Suprapubic skin (tissue), 4 donors: ENCODE measurements around the gene TMED10. TPM values are rescaled to one million over a fixed set of nuclear protein-coding genes. Genes with fewer than 3 reads are reported as not detected.

ENCODE experiments used
- DNase-seq, 2 donors: peaks; one replicate each; pipeline ENCODE4 v3.0.0-alpha.2; 2019; ENCODE audit warnings: low spot score in 2 of 2
- H3K27ac ChIP-seq: fragments of 200-600 bp; sonication (generic); one replicate; pipeline ENCODE4 v1.5.1; 2019
- H3K27me3 ChIP-seq: fragments of 200-600 bp; sonication (generic); one replicate; pipeline ENCODE4 v1.5.1; 2019
- H3K36me3 ChIP-seq: fragments of 200-600 bp; sonication (generic); one replicate; pipeline ENCODE4 v1.5.1; 2019
- H3K4me1 ChIP-seq: fragments of 200-600 bp; sonication (generic); one replicate; pipeline ENCODE4 v1.5.1; 2019
- H3K4me3 ChIP-seq: fragments of 200-600 bp; sonication (generic); one replicate; pipeline ENCODE4 v1.5.1; 2019; ENCODE audit warnings: mild to moderate bottlenecking
- H3K9me3 ChIP-seq: fragments of 200-600 bp; sonication (generic); one replicate; pipeline ENCODE4 v1.5.1; 2019
- EP300 ChIP-seq: sonication (generic); formaldehyde crosslinking; IDR thresholded peaks from one replicate; pipeline ENCODE4 v1.6.1; 2017; ENCODE audit warnings: antibody characterized with exemption
- POLR2A ChIP-seq, 2 donors: fragments of 450-650 bp; IDR thresholded peaks; one replicate each; pipeline ENCODE4 v1.6.1; 2017; ENCODE audit warnings: antibody characterized with exemption in 2 of 2, mild to moderate bottlenecking in 2 of 2, moderate library complexity in 2 of 2
- POLR2AphosphoS5 ChIP-seq, 3 donors: sonication (generic); formaldehyde crosslinking; IDR thresholded peaks; one replicate each; pipeline ENCODE4 v1.6.1; 2017; ENCODE audit warnings: antibody characterized with exemption in 3 of 3
- WGBS: methylation state at CpG from one replicate; pipeline ENCODE4 v1.1.5; 2018; 5-methylcytosine and 5-hydroxymethylcytosine counted together
- total RNA-seq, 4 donors: library from RNA; depleted of rRNA; stranded (reverse); fragments of >200 nt; gene quantifications; one replicate each; pipeline ENCODE4 v1.1.0, GENCODE V29; 2016
- TF ChIP-seq, protein P1 (sequence below), 2 donors: fragments of 200-600 bp in 1 of 2; fragments of 450-650 bp in 1 of 2; sonication (generic) in 1 of 2; IDR thresholded peaks; one replicate each; pipeline ENCODE4 v1.5.1; 2016 to 2019; ENCODE audit warnings: antibody characterized with exemption in 2 of 2, mild to moderate bottlenecking in 1 of 2, moderate library complexity in 1 of 2

The TMED10 gene
- total RNA-seq, 4 donors from 2014 or later = 123 to 235 (median 198) TPM

DNA sequence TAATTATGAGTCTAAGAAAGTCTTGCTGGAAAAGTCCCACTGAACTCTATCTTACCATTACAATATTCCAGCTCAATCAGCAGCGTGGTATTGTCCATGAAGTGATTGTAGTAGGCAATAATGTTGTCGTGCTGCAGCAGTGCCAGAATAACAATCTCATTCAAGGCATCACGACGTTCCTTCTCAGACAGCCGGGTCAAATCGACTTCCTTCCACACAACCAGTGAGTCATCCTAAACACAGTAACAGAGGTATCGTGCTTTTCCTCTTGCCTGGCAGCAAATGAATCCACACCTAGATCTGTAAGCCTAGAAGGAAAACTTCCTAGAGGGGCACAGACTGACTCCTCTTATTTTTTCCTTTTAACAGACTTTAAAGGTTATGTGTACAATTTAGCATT is 52.4 kb downstream of the TMED10 start:
- peaks cover 19% of the 10 kb centered on the region for H3K36me3 ChIP-seq
- peaks cover 42% of the 10 kb centered on the region for H3K4me1 ChIP-seq
- DNase-seq = no peak
- H3K27me3 ChIP-seq = no peaks in the 10 kb centered on the region
- no peaks in the 10 kb centered on the region for H3K9me3 ChIP-seq
- 21% methylated on average over 7 of the region's 7 CpGs for WGBS
- H3K27ac ChIP-seq = no peak overlapping the region
- TF ChIP-seq POLR2A (IDR thresholded peaks at IDR 0.05) = no peak
- peak in 1 of 3 donors; percentile 40 for TF ChIP-seq POLR2AphosphoS5 (IDR thresholded peaks at IDR 0.05)
- TF ChIP-seq, protein P1, sequence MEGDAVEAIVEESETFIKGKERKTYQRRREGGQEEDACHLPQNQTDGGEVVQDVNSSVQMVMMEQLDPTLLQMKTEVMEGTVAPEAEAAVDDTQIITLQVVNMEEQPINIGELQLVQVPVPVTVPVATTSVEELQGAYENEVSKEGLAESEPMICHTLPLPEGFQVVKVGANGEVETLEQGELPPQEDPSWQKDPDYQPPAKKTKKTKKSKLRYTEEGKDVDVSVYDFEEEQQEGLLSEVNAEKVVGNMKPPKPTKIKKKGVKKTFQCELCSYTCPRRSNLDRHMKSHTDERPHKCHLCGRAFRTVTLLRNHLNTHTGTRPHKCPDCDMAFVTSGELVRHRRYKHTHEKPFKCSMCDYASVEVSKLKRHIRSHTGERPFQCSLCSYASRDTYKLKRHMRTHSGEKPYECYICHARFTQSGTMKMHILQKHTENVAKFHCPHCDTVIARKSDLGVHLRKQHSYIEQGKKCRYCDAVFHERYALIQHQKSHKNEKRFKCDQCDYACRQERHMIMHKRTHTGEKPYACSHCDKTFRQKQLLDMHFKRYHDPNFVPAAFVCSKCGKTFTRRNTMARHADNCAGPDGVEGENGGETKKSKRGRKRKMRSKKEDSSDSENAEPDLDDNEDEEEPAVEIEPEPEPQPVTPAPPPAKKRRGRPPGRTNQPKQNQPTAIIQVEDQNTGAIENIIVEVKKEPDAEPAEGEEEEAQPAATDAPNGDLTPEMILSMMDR (IDR thresholded peaks at IDR 0.05) = no peak
- no peak for TF ChIP-seq EP300
- no peak overlapping the region for H3K4me3 ChIP-seq

DNA sequence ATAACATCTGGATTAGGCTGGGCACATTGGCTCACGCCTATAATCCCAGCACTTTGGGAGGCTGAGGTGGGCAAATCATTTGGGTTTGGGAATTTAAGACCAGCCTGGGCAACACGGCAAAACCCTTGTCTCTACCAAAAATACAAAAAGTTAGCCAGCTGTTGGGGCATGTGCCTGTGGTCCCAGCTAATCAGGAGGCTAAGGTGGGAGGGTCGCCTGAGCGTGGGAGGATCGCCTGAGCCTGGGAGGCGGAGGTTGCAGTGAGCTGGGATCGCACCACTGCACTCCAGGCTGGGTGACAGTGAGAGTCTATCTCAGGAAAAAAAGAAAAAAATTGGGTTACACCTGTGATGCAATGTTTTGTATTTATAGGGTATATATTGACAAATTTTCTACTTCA is 54.9 kb downstream of the TMED10 start:
- WGBS = 93% methylated on average over 7 of the region's 7 CpGs
- no peak overlapping the region for H3K27ac ChIP-seq

DNA sequence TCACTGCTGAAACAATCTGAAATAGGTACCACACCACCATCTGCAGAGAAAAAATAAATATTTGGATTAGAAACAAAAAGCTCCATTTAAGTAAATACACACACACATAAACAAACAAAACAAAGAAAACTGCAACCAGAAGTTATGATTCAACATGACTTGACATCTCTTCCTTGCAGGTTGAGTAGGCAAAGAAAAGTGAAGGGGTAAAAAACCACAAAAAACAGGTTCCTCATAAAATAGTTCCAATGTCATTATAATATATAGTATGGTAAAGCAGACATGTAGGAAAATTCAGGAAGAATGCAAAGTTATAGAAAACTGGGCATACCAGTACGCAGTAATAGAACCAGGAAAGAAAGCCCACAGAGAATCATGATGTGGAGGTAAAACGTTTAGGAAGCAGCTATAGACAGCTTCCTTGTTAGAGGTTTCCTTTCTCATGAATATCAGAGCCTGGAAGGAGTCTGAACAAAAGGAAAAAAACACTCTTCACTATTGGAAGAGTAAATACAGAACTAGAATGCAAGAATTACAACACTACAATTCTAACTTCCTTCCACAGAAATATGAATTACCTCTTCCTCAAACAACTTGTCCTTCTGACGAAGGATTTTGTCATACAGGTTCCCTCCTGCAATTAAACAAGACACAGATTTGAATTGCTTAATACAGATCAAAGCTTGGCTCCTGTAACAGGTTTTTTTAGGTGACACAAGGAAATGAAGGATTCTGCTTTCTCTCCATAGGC is 55.7 kb downstream of the TMED10 start:
- no peak for TF ChIP-seq POLR2A (IDR thresholded peaks at IDR 0.05)
- TF ChIP-seq, protein P1 (IDR thresholded peaks at IDR 0.05) = no peak
- TF ChIP-seq EP300 = no peak
- DNase-seq = no peak
- Histone ChIP-seq H3K4me3 (no peak overlapping the region), H3K9me3 (no peaks in the 10 kb centered on the region), H3K27me3 (no peaks in the 10 kb centered on the region), H3K36me3 (peaks cover 49% of the 10 kb centered on the region), H3K4me1 (peaks cover 19% of the 10 kb centered on the region), H3K27ac (no peak overlapping the region)
- 64% methylated on average over 3 of the region's 3 CpGs for WGBS

More for the DNA sequence above, 54.9 kb downstream of the TMED10 start:
- H3K4me1 ChIP-seq = peaks cover 26% of the 10 kb centered on the region
- no peak overlapping the region for H3K4me3 ChIP-seq
- H3K27me3 ChIP-seq = no peaks in the 10 kb centered on the region
- no peak for DNase-seq
- H3K9me3 ChIP-seq = no peaks in the 10 kb centered on the region
- no peak for TF ChIP-seq POLR2A (IDR thresholded peaks at IDR 0.05)
- no peak for TF ChIP-seq EP300
- no peak for TF ChIP-seq POLR2AphosphoS5 (IDR thresholded peaks at IDR 0.05)
- TF ChIP-seq, protein P1 (IDR thresholded peaks at IDR 0.05) = no peak
- H3K36me3 ChIP-seq = peaks cover 41% of the 10 kb centered on the region

DNA sequence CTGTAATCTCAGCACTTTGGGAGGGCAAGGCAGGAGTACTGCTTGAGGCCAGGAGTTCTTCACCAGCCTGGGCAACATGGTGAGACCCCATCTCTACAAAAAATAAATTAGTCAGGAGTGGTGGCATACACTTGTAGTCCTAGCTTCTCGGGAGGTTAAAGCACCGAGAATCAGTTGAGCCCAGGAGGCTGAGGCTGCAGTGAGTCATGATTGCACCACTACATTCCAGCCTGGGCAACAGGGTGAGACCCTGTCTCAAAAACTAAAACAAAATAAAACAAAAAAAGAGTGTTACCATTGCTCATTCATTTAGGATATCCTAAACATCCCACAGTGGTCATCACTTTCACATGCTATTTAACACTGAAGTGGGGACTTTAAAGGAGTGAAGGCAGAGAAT is 57.4 kb downstream of the TMED10 start:
- no peak for DNase-seq
- Histone ChIP-seq H3K4me1 (peaks cover 4% of the 10 kb centered on the region), H3K27me3 (no peaks in the 10 kb centered on the region), H3K27ac (no peak overlapping the region), H3K4me3 (no peak overlapping the region), H3K9me3 (no peaks in the 10 kb centered on the region), H3K36me3 (peaks cover 66% of the 10 kb centered on the region)
- 89% methylated on average over 2 of the region's 2 CpGs for WGBS
- TF ChIP-seq POLR2AphosphoS5 (IDR thresholded peaks at IDR 0.05) = no peak
- TF ChIP-seq POLR2A (IDR thresholded peaks at IDR 0.05) = no peak
- no peak for TF ChIP-seq EP300
- TF ChIP-seq, protein P1 (IDR thresholded peaks at IDR 0.05) = no peak

DNA sequence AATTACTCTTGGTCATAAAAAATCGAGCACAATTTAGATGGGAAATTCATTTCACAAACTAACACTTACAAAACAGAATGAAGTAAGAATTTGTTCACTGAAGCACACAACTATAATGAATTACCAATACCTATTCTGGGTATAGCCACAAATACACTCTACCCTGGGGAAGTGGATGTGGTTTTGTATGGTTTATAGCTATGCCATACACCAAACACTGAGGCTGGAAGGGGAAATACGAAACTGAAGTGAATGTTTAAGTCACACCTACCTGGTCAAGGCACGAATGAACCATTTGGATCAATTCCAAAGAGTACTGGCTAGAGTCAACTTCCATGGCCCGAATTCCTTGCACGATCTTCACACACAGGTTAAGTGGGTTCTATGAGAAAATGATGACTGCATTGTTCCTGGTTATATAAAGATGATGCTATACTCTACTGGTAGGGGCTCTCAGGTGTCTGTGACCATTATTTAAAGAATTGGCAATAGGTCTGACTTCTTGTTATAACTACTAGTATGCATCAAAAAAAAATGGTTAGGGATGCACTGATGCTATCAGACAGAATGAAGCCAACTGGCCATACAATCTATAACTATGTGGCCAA is 62.4 kb downstream of the TMED10 start:
- Histone ChIP-seq H3K9me3 (no peaks in the 10 kb centered on the region), H3K4me1 (no peaks in the 10 kb centered on the region), H3K27ac (no peak overlapping the region), H3K4me3 (no peak overlapping the region), H3K27me3 (no peaks in the 10 kb centered on the region), H3K36me3 (peaks cover 95% of the 10 kb centered on the region)
- TF ChIP-seq EP300 (no peak), POLR2AphosphoS5 (IDR thresholded peaks at IDR 0.05) (no peak), POLR2A (IDR thresholded peaks at IDR 0.05) (no peak)
- TF ChIP-seq, protein P1 (IDR thresholded peaks at IDR 0.05) = no peak
- 69% methylated on average over 5 of the region's 5 CpGs for WGBS
- no peak for DNase-seq
